Prostate gland (tissue), 2 donors: Measurements from ENCODE around the gene TMX3. TPM values are rescaled to one million over a fixed set of nuclear protein-coding genes. Genes with fewer than 3 reads are reported as not detected.

ENCODE experiments used
- DNase-seq: peaks from one replicate; pipeline ENCODE4 v3.0.0-alpha.2; 2019; ENCODE audit warnings: low spot score
- H3K27ac ChIP-seq, 2 donors: fragments of 200-600 bp; sonication (generic); 2 replicates each; pipeline ENCODE4 v1.5.1; 2017 to 2019
- H3K27me3 ChIP-seq: fragments of 200-600 bp; sonication (generic); replicated peaks from 2 replicates; pipeline ENCODE4 v1.5.1; 2019; ENCODE audit not compliant: insufficient read depth
- H3K36me3 ChIP-seq, 2 donors: fragments of 200-600 bp; sonication (generic); 1 replicate in 1 of 2; 2 replicates in 1 of 2; pipeline versions ENCODE4 v1.5.1 to v1.8.1; 2017 to 2019
- H3K4me1 ChIP-seq: fragments of 200-600 bp; sonication (generic); replicated peaks from 2 replicates; pipeline ENCODE4 v1.5.1; 2019
- H3K4me3 ChIP-seq, 2 donors: fragments of 200-600 bp; sonication (generic); 2 replicates each; pipeline ENCODE4 v1.5.1; 2017 to 2019
- H3K9me3 ChIP-seq: fragments of 200-600 bp; sonication (generic); 2 replicates; pipeline ENCODE4 v1.5.1; 2017
- CTCF ChIP-seq, 4 experiments: fragments of 200-600 bp in 2 of 4; fragments of 450-650 bp in 2 of 4; sonication (generic) in 2 of 4; IDR thresholded peaks; 1 replicate in 3 of 4; 2 replicates in 1 of 4; pipeline ENCODE4 v1.5.1; 2016 to 2019; ENCODE audit warnings: antibody characterized with exemption in 4 of 4, mild to moderate bottlenecking in 2 of 4, moderate library complexity in 2 of 4
- POLR2A ChIP-seq: fragments of 450-650 bp; IDR thresholded peaks from one replicate; pipeline ENCODE4 v1.6.1; 2016; ENCODE audit warnings: antibody characterized with exemption, mild to moderate bottlenecking
- POLR2AphosphoS5 ChIP-seq: sonication (generic); formaldehyde crosslinking; IDR thresholded peaks from one replicate; pipeline ENCODE4 v1.6.1; 2017; ENCODE audit warnings: antibody characterized with exemption
- WGBS: methylation state at CpG from one replicate; pipeline ENCODE4 v1.1.5; 2018; 5-methylcytosine and 5-hydroxymethylcytosine counted together
- intact Hi-C: fragments of 100-400 bp; cut with DNase I; formaldehyde crosslinking; loops from one replicate; pipeline ENCODE4 v1.14.2; 2022
- total RNA-seq, 2 donors: library from RNA; depleted of rRNA; stranded (reverse); fragments of >200 nt; gene quantifications; one replicate each; pipeline ENCODE4 v1.1.0, GENCODE V29; 2016

Gene TMX3
- total RNA-seq, 2 donors from 2014 or later: 32.3 to 37.1 TPM

- Histone ChIP-seq H3K4me3 (no peak overlapping the region), H3K27ac (no peak overlapping the region), H3K9me3 (no peaks in the 10 kb centered on the region), H3K4me1 (no peaks in the 10 kb centered on the region), H3K27me3 (no peaks in the 10 kb centered on the region), H3K36me3 (no peaks in the 10 kb centered on the region)
- intact Hi-C loops: loop anchor here (5.0 kb wide), 2 partner anchors 1145 to 1445 kb away; partner anchors contain the start of gene DSEL
- no peak for DNase-seq
- TF ChIP-seq POLR2AphosphoS5 (no peak), POLR2A (no peak), CTCF (IDR thresholded peaks at IDR 0.05) (no peak)
- WGBS: 73% methylated on average over 4 of the region's 4 CpGs
Measured at GRCh38 chr18:68662754-68663153, 52.2 kb downstream of the TMX3 start.

DNA sequence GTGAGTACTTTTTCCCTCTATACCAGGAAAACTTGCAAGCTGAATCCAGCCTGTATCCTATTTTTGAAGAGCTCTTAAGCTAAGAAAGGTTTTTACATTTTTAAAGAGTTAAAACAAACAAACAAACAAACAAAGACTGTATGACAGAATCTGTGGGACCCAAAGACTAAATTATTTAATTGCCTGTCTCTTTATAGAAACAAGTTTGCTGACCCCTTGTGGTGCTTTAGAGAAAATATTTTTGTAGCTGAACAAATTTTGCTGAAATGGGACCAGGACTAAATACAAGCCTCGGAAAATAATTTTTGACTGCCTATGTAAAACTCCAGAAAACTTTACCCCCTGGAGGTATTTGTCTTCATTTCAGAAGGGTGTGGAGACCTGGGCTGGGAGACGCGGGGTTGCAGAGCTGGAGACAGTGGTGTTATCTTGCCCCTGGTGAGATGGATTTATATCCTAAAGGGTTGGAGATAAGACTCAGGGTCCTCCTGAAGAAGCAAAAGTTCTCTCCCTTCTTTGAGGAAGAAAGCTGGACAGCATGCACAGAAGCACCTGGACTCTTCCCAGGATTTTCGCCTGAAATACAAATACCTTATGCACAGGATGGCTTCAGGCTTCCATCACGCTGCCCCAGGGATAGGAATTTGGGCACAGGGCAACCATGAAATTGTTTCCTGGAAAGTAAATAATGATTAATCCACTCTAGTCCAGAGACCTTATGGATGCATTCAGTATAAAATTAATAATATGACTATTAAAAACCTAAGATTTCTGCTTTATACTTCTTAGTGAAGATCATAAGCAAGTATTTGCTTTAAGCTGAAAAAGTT lies 54.3 kb downstream of the TMX3 start:
- Histone ChIP-seq H3K4me3 (no peak overlapping the region), H3K27me3 (no peaks in the 10 kb centered on the region), H3K9me3 (no peaks in the 10 kb centered on the region), H3K36me3 (no peaks in the 10 kb centered on the region), H3K27ac (no peak overlapping the region), H3K4me1 (no peaks in the 10 kb centered on the region)
- WGBS: 48% methylated on average over 5 of the region's 5 CpGs
- TF ChIP-seq POLR2AphosphoS5 (no peak), CTCF (IDR thresholded peaks at IDR 0.05) (peak in 3 of 4 experiments; percentile 49 to 60 (median 51))
- no peak for DNase-seq
- intact Hi-C loops: loop anchor here (5.0 kb wide), 2 partner anchors 1143 to 1443 kb away; partner anchors contain the start of gene DSEL

GRCh38 chr18:68648191-68648590 lies 66.7 kb downstream of the TMX3 start:
- Histone ChIP-seq H3K4me3 (no peak overlapping the region), H3K27ac (no peak overlapping the region), H3K36me3 (no peaks in the 10 kb centered on the region), H3K4me1 (no peaks in the 10 kb centered on the region), H3K27me3 (no peaks in the 10 kb centered on the region), H3K9me3 (no peaks in the 10 kb centered on the region)
- intact Hi-C loops: no loop called here
- no peak for TF ChIP-seq POLR2AphosphoS5
- TF ChIP-seq CTCF (IDR thresholded peaks at IDR 0.05): no peak
- no peak for TF ChIP-seq POLR2A
- DNase-seq: no peak

DNA sequence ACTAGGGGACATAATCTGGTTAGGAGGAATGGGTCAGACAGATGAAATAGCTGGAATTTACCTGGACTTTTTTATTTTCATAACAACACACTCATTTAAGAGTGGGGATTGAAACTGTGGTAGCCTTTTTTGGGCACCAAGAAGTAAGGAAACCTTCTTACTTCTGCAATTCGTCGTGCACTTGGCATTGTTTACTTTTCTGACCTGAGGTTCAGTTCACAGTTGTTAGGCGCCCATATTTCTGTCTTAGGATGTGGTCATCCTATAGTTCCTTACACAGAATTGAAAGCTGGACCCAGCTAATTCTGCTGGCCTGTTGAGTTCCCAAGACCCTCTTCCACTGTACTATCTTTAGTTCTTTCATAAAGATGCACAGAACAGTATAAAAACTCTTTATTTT lies 72.9 kb downstream of the TMX3 start:
- Histone ChIP-seq H3K27ac (no peak overlapping the region), H3K9me3 (no peaks in the 10 kb centered on the region), H3K4me1 (no peaks in the 10 kb centered on the region), H3K27me3 (no peaks in the 10 kb centered on the region), H3K4me3 (no peak overlapping the region), H3K36me3 (no peaks in the 10 kb centered on the region)
- 68% methylated on average over 3 of the region's 3 CpGs for WGBS
- TF ChIP-seq CTCF (IDR thresholded peaks at IDR 0.05) (no peak), POLR2AphosphoS5 (no peak), POLR2A (no peak)
- no peak for DNase-seq
- intact Hi-C loops: no loop called here

DNA sequence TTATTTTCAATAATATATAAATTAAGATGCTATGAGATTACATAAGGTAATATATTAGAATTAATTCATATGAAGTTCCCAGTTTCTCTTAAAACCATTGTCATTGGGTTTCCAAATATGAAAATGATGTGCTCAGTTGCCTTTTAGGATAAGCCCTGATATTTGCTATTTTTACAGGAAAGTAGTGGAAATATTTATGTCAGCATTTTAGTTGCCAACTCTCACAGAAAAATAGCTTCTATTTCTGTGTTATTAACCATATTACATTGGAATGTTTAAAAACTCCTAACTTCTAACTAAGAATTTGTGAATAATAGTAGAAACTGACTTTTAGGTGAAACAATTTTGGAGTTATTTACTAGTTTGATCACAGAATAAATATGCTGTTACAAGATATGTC lies 74.0 kb downstream of the TMX3 start:
- Histone ChIP-seq H3K4me1 (no peaks in the 10 kb centered on the region), H3K27ac (no peak overlapping the region), H3K36me3 (no peaks in the 10 kb centered on the region), H3K4me3 (no peak overlapping the region), H3K27me3 (no peaks in the 10 kb centered on the region), H3K9me3 (no peaks in the 10 kb centered on the region)
- DNase-seq: no peak
- intact Hi-C loops: no loop called here
- no peak for TF ChIP-seq POLR2AphosphoS5
- no peak for TF ChIP-seq POLR2A
- no peak for TF ChIP-seq CTCF (IDR thresholded peaks at IDR 0.05)
